ENCODE results near the gene SEC31A.

GRCh38 chr4:82798168-82799005 is 92.6 kb downstream of the SEC31A start, which contains the start of gene SCD5:
- TF ChIP-seq CTCF (IDR thresholded peaks at IDR 0.05) (no peak), EZH2 (IDR thresholded peaks at IDR 0.05) (no peak)

Data from neural progenitor cell (in vitro differentiated cells).